OCI-LY3 (cell line): Measurements from ENCODE around the gene PTGR3.

Source experiments
- CTCF ChIP-seq: fragments of 200-600, 300-600 bp; sonication (generic); IDR thresholded peaks from 2 replicates; pipeline ENCODE4 v1.5.1; 2014; ENCODE audit warnings: antibody characterized with exemption, low read length, low read depth
- EZH2phosphoT487 ChIP-seq: fragments of 200-600 bp; shearing (Covaris generic); IDR thresholded peaks from 2 replicates; pipeline ENCODE4 v1.6.1; 2018; ENCODE audit warnings: antibody characterized with exemption, mixed run types, low read depth

- TF ChIP-seq CTCF (no peak), EZH2phosphoT487 (no peak)
Measured at GRCh38 chr18:75252136-75252535, 43.2 kb upstream of the PTGR3 start.
